ENCODE data around the gene ILK.

The ILK gene

DNA sequence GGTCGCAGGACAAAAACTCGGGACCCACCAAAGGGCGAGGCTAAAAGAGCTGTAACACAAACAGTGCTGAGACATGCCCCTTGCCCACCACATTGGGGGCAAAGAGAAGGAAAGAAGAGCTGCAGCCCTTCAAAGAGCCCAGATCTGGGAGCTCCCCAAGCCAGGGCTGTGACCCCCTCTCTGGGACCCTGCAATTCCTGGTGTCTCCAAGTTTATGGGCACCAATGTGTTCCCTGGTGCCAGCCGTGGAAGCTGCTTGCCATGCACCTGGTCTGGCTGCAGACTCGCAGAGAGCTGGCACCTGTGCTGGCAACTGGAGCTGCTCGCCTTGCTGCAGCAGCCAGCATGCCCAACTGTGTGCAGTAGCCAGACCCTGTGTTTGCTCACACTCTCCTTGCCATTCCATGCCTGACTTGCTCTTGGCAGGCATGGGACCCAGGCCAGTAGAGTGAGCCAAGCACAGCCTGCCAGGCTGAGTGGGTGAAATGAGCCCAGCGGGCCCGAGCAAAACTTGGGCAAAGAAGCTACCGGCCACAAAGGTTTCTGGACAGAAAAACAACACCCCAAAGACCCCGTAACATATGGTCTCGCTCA, 16.1 kb upstream of the ILK start:
- Histone ChIP-seq H4K20me1 (no peaks in the 10 kb centered on the region), H3K27me3 (no peaks in the 10 kb centered on the region), H3K4me3 (no peak overlapping the region), H3K9me3 (peaks cover 42% of the 10 kb centered on the region), H3K36me3 (peaks cover 36% of the 10 kb centered on the region), H3K9ac (no peak overlapping the region), H3K4me2 (no peak overlapping the region), H3K4me1 (no peaks in the 10 kb centered on the region), H3K27ac (no peak overlapping the region)
- TF ChIP-seq Cebpa-rat (IDR thresholded peaks at IDR 0.05) = no peak

DNA sequence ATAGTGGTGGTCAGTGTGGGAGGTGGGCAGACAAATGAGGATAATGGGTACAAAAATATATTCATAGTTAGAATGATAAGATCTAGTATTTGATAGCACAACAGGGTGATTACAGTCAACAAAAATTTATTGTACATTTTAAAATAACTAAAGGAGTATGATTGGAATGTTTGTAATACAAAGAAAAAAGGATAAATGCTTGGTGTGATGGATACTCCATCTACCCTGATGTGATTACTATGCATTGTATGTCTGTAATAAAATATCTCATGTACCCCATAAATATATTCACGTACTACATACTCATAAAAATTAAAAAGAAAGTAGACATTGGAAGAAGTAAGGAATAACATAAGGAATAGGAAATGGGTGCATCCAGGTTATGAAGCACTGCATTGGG, 15.6 kb upstream of the ILK start:
- no peak overlapping the region for H3K4me2 ChIP-seq
- no peak overlapping the region for H3K9ac ChIP-seq
- no peaks in the 10 kb centered on the region for H3K27me3 ChIP-seq
- H3K9me3 ChIP-seq = peaks cover 42% of the 10 kb centered on the region
- no peak overlapping the region for H3K27ac ChIP-seq
- no peak for TF ChIP-seq Cebpa-rat (IDR thresholded peaks at IDR 0.05)
- no peaks in the 10 kb centered on the region for H3K4me1 ChIP-seq
- H3K36me3 ChIP-seq = peaks cover 41% of the 10 kb centered on the region
- 0 out of 2 replicates have a peak, but pooled peaks cover 1% of the 10 kb centered on the region for H4K20me1 ChIP-seq
- no peak overlapping the region for H3K4me3 ChIP-seq

- peaks cover 77% of the 10 kb centered on the region for H3K36me3 ChIP-seq
- no peak for TF ChIP-seq Cebpa-rat (IDR thresholded peaks at IDR 0.05)
- H3K9me3 ChIP-seq = no peaks in the 10 kb centered on the region
These were observed 9.3 kb upstream of the ILK start for GRCh38 chr11:6594142-6594768.

GRCh38 chr11:6596239-6596877, 7.2 kb upstream of the ILK start:
- Histone ChIP-seq H3K9ac (no peak overlapping the region), H3K4me2 (no peak overlapping the region), H4K20me1 (peaks cover 79% of the 10 kb centered on the region), H3K4me1 (peaks cover 24% of the 10 kb centered on the region), H3K4me3 (no peak overlapping the region), H3K9me3 (no peaks in the 10 kb centered on the region), H3K27me3 (no peaks in the 10 kb centered on the region), H3K27ac (no peak overlapping the region), H3K36me3 (peaks cover 96% of the 10 kb centered on the region)
- TF ChIP-seq Cebpa-rat (IDR thresholded peaks at IDR 0.05) = no peak

More at GRCh38 chr11:6594142-6594768, 9.3 kb upstream of the ILK start:
- no peak overlapping the region for H3K9ac ChIP-seq
- H3K27ac ChIP-seq = no peak overlapping the region
- H4K20me1 ChIP-seq = peaks cover 58% of the 10 kb centered on the region
- peak overlapping the region; percentile 20 for H3K4me2 ChIP-seq
- no peaks in the 10 kb centered on the region for H3K27me3 ChIP-seq
- H3K4me1 ChIP-seq = peaks cover 22% of the 10 kb centered on the region
- no peak overlapping the region for H3K4me3 ChIP-seq

GRCh38 chr11:6598555-6598954, 5.0 kb upstream of the ILK start:
- Histone ChIP-seq H3K9ac (no peak overlapping the region), H3K27ac (no peak overlapping the region), H3K4me1 (peaks cover 32% of the 10 kb centered on the region), H3K36me3 (peaks cover 84% of the 10 kb centered on the region), H4K20me1 (peaks cover 90% of the 10 kb centered on the region), H3K4me3 (no peak overlapping the region), H3K4me2 (no peak overlapping the region), H3K27me3 (no peaks in the 10 kb centered on the region), H3K9me3 (no peaks in the 10 kb centered on the region)
- no peak for TF ChIP-seq Cebpa-rat (IDR thresholded peaks at IDR 0.05)

GRCh38 chr11:6599449-6599848, 4.1 kb upstream of the ILK start:
- peaks cover 24% of the 10 kb centered on the region for H3K4me1 ChIP-seq
- H3K27ac ChIP-seq = no peak overlapping the region
- no peak for TF ChIP-seq Cebpa-rat (IDR thresholded peaks at IDR 0.05)
- H3K9ac ChIP-seq = no peak overlapping the region
- H3K36me3 ChIP-seq = peaks cover 77% of the 10 kb centered on the region
- H3K27me3 ChIP-seq = no peaks in the 10 kb centered on the region
- H3K4me3 ChIP-seq = no peak overlapping the region
- H3K9me3 ChIP-seq = no peaks in the 10 kb centered on the region
- peaks cover 85% of the 10 kb centered on the region for H4K20me1 ChIP-seq
- no peak overlapping the region for H3K4me2 ChIP-seq

DNA sequence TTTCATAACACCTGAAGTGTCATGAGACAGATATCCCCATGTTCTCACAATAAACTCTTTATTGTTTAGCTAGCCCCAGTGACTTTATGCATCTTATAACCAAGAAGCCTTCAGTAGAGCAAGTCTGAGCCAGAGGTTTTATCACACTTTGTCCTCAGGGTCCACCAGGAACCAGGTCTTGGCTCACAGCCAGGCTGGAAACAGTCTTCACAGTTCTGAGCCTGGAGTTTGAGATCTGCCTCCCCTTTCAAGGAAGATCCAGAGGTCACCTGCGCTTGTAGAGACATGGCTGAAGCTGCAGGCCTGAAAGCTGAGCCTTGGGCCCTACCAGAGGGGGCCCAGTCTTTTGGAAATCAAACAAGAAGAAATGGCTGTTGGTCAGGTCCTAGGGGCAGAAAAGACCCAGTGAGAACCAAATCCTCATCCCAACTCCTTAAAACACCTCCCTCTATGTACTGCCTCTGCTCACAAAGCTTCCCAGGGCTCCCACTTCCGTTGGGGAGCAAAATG, 3.6 kb upstream of the ILK start:
- Histone ChIP-seq H3K27me3 (no peaks in the 10 kb centered on the region), H3K4me1 (peaks cover 24% of the 10 kb centered on the region), H4K20me1 (peaks cover 81% of the 10 kb centered on the region), H3K27ac (no peak overlapping the region), H3K4me3 (no peak overlapping the region), H3K36me3 (peaks cover 72% of the 10 kb centered on the region), H3K9ac (no peak overlapping the region), H3K9me3 (no peaks in the 10 kb centered on the region), H3K4me2 (no peak overlapping the region)
- TF ChIP-seq Cebpa-rat (IDR thresholded peaks at IDR 0.05) = no peak

- TF ChIP-seq Cebpa-rat (IDR thresholded peaks at IDR 0.05) = no peak
- H3K9me3 ChIP-seq = no peaks in the 10 kb centered on the region
- H3K4me3 ChIP-seq = no peak overlapping the region
- no peak overlapping the region for H3K27ac ChIP-seq
- peaks cover 61% of the 10 kb centered on the region for H3K36me3 ChIP-seq
- H3K27me3 ChIP-seq = no peaks in the 10 kb centered on the region
- H3K4me1 ChIP-seq = peaks cover 32% of the 10 kb centered on the region
- peaks cover 78% of the 10 kb centered on the region for H4K20me1 ChIP-seq
- 0 out of 2 replicates have a peak overlapping the region, but pooled peaks have one; percentile 3 for H3K9ac ChIP-seq
- H3K4me2 ChIP-seq = no peak overlapping the region
These were observed 2.5 kb upstream of the ILK start for GRCh38 chr11:6601041-6601461.

DNA sequence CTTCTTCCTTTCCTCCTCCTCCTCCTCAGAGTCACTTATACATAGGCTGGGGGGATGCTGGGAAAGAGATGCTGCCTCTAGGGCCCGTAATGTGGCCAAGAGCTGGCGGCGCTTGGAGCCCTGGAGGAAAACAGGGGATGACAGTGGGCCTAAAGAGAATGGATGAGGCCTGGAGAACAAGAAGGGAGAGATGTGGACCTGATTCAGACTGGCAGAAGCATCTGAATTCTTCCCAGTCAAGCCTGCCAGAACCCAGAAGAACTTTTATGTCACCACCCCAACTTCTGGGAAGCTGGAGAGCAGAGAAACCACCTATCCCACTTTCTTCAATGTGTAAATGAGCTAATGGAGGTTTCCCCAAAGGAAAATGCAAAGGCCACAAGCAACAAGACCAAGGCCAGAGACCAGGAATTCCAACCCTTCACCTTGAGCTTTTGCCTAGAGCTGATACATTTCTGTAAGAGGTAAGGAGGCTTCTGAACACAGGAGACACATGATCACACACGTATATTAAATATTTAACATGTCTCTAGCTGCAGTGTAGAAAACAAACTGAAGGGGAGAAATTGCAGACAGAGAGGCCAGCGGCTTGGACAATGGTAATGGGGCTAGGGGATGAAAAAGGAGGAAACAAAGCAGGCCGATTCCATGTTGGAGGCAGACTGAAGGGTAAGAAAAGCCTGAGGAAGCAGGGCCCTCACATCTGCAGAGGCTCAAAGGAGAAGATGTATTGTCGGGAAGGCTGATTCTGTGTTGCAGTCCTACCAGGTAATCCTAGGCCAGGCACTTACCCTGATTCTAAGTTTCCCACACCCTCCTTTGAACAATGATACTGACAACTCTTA, 1.3 kb upstream of the ILK start:
- Histone ChIP-seq H3K4me1 (peaks cover 45% of the 10 kb centered on the region), H4K20me1 (peaks cover 75% of the 10 kb centered on the region), H3K27me3 (no peaks in the 10 kb centered on the region), H3K4me2 (peak overlapping the region; percentile 96), H3K9me3 (no peaks in the 10 kb centered on the region), H3K9ac (peak overlapping the region; percentile 88), H3K4me3 (peak overlapping the region; percentile 80), H3K36me3 (peaks cover 48% of the 10 kb centered on the region), H3K27ac (peak overlapping the region; percentile 80)
- no peak for TF ChIP-seq Cebpa-rat (IDR thresholded peaks at IDR 0.05)

All from BLaER1 (cell line).